Activated CD4-positive, alpha-beta T cell treated with anti-CD3 and anti-CD28 coated beads, Interleukin-2, Interleukin-6, amounts not matched to agents 100 ng/mL and 50 ng/mL, durations not matched to agents 16 hours and 8 hours (primary cell): ENCODE data around the gene GOLGA8Q.
"Not testable (repeated sequence)": the region's sequence is repeated elsewhere in the genome, so short reads cannot be mapped to it uniquely, and the experiment has no call there.

ENCODE experiments used
- DNase-seq: peaks from one replicate; pipeline ENCODE4 v3.0.0-alpha.2; 2020

Gene GOLGA8Q

DNA sequence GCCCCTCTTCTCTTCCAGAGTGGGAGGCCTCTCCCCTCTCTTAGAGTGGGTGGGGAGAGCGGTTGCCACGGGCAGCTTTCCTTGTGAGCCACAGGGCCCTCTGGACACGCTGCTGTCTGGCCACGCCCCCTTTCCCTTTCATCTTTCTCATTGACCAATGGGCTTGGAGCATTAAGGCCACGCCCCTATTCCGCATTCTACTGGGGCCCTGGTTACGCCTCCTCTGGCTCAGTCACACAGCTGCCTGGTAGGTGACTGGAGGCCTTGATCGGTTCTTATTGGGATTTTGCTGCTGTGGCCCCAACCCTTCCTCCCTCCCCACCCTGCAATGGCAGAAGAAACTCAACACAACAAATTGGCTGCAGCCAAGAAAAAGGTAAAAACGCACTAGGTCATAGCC, at the start of gene GOLGA8Q:
Gene GOLGA8Q, plus strand, starts transcription at position 301 of the 400 bp plus-strand sequence. Its CDS starts 28 bp downstream, at position 329.
- not testable (repeated sequence) for DNase-seq

DNA sequence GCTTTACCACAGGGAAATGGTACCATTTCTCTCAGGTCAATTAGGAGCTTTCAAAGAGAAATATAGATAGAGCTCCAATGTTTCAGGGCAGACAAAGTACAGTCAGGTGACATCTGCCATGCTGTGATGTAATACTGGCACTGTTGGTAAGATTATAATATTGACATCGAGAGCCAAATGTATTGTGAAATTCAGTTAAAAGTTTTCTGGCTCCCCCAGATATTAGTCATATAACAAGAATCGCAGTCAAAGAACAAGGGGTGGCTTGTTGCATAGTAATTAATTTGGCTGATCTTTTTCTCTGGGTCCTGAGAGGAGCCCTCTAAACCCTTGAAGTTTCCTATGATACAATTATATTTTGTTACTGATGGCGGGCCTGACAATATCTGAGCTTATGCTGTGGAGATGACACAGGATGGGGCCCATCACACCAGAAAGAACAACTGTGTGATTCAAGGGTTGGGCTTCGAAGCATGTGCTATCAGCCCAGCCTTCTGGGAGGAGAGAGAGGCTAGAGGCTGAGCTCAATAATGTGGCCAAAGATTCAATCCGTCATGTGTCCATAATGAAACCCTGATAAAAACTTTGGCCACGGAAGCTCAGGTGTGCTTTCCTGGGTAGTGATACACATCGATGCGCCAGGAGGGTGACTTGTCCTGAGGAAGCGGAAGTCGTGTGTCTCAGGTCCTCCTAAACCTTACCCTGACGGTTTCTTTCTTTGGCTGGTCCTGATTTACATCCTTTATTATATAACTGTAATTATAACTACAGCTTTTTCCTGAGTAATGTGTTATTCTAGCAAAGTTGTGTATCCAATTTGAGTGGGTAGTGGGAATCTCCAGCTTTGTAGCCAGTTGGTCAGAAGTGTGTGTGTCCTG, 48.7 kb upstream of the GOLGA8Q start:
- not testable (repeated sequence) for DNase-seq

GRCh38 chr15:30504162-30504843, 47.5 kb upstream of the GOLGA8Q start:
- not testable (repeated sequence) for DNase-seq

DNA sequence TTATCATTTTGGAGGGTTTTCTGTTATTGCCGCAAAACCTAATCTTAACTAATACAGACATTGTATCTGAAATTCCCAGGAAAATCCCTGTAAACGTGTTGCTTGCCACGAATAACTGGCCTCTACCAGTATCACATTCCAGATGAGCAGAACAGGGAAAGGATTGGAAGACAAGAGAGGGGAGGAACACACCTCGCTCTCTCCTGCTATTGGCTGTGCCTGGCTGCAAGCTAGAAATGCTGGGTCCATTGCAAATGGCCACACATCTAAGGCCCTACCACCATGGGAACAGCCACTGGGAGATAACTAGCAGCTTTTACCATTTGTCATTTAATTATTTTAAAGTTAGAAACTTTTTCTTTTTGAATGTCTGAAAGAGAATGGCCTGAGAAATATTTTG, 37.3 kb upstream of the GOLGA8Q start:
- not testable (repeated sequence) for DNase-seq

DNA sequence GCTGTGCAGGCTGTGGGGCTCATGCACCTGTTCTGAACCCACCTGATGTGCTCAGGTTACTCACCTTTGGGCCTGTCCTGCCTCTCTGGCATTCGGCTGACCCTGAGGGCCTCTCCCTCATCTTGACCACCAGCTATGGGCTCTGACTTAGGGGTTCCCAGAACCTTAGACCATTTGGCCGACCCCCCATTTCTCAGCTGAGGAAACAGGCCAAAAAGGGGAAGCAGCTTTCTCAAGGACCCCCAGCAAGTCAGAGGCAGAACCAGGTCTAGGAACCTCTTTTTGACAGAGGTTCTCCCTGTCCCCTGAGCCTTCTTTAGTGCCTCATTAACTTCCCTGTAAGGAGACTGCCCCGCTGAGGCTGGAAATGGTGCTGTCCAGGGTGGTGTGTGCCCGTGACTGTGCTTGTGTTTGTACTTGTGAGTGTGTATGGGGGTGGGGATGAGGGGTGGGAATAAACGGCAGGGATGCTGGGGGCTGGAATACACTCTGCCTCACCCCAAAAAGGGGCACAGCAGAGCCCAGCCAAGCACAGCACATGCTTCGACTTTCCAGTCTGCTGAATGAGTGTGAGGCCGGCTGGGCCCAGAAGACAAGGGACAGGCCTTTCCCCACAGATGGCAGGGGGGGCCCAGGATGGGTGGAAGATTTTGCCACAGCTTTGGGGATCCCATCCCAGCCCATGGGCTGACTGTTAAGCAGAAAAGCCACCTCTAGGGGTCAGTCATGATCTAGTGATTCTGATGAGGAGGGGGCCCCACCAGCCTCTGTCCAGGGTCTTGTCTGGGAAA, 28.2 kb upstream of the GOLGA8Q start:
- DNase-seq: not testable (repeated sequence)

GRCh38 chr15:30525912-30526311, 25.9 kb upstream of the GOLGA8Q start:
- DNase-seq: not testable (repeated sequence)

GRCh38 chr15:30529049-30529448, 22.8 kb upstream of the GOLGA8Q start:
- DNase-seq: not testable (repeated sequence)

DNA sequence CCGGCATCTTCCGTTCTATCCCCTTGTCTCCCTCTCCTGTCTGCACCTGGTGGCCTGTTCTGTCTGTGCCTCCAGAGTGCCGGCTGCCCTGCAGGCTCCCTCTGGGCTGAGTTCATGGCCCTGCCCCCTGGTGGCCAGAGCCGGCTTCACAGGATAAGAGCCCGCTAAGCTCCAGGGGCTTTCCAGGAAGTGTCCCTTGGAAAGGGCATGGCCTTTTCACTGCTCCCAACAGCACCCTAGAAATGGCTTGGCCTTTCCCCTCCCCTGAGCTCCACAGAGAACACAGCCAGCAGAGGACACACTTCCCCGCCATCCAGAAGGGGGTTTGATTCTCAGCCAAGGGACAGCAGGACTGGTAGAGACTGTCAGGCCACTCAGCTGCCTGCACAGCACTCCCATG, 15.1 kb downstream of the GOLGA8Q start:
- not testable (repeated sequence) for DNase-seq

DNA sequence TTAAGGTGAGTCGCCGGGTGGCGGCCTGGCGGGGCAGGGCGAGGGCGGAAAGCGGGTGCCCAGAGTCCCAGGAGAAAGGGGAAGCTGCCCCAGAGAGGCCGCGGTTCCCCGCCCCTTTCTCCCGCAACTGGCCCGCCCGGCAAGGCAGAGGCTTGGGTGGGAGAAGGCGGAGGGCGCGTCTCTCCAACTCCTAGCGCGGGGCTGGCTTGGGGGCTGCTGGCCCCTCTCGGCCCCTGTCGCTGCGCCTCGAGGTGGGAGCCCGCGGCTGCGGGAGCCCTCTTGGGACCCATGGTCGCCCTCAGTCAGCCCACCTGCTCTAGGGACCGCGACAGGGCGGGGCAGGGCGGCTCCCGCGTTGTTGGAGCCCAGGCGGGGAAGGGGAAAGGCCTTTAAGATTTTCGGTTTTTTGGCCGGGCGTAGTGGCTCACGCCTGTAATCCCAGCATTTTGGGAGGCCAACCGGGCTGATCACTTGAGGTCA, 21.2 kb downstream of the GOLGA8Q start:
- DNase-seq: not testable (repeated sequence)

DNA sequence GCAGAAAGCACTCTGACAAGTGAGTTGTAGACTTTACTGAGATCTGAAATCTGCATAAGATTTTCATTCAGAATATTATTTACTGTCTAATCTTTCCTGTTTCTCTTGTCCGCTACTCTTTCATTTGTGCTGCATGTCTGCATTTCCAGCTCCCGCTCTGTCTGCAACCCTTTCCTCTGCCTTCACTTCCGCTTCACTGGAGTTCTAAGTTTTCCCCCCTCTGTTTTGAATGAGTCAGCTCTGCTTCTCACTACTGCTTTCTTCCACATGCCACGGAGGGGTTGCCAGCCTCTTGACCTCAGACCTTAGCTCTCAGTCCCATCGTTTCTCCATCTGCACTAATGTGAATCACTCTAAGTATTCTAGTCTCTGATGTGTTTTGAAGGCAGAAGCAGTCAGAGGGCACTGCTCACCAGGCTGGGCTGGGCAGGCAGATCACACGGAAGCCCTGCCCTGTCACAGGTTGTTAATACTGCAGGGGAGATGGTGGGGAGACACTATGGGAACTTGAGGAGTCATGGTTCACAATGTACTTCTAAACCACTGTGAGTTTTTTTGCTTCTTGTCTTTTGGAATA, 27.6 kb downstream of the GOLGA8Q start:
- not testable (repeated sequence) for DNase-seq

GRCh38 chr15:30580716-30581115, 28.9 kb downstream of the GOLGA8Q start:
- DNase-seq: not testable (repeated sequence)

GRCh38 chr15:30598953-30599352, 47.1 kb downstream of the GOLGA8Q start:
- DNase-seq: not testable (repeated sequence)

- DNase-seq: not testable (repeated sequence)
These were observed 51.9 kb downstream of the GOLGA8Q start, which contains the start of gene GOLGA8H for GRCh38 chr15:30603796-30604195. Gene GOLGA8H, plus strand, starts transcription at chr15:30604028. Its CDS starts 98 bp downstream, at chr15:30604126.
